ENCODE data around the gene SLC26A5.
"Not testable (repeated sequence)": the region's sequence is repeated elsewhere in the genome, so short reads cannot be mapped to it uniquely, and the experiment has no call there.

SLC26A5 gene

DNA sequence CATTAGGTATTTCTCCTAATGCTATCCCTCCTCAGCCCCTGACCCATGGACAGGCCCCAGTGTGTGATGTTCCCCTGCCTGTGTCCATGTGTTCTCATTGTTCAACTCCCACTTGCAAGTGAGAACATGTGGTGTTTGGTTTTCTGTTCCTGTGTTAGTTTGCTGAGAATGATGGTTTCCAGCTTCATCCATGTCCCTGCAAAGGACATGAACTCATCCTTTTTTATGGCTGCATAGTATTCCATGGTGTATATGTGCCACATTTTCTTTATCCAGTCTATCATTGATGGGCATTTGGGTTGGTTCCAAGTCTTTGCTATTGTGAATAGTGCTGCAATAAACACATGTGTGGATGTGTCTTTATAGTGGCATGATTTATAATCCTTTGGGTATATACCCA lies 46.3 kb downstream of the SLC26A5 start:
- not testable (repeated sequence) for DNase-seq (ENCODE audit: low read depth)

DNA sequence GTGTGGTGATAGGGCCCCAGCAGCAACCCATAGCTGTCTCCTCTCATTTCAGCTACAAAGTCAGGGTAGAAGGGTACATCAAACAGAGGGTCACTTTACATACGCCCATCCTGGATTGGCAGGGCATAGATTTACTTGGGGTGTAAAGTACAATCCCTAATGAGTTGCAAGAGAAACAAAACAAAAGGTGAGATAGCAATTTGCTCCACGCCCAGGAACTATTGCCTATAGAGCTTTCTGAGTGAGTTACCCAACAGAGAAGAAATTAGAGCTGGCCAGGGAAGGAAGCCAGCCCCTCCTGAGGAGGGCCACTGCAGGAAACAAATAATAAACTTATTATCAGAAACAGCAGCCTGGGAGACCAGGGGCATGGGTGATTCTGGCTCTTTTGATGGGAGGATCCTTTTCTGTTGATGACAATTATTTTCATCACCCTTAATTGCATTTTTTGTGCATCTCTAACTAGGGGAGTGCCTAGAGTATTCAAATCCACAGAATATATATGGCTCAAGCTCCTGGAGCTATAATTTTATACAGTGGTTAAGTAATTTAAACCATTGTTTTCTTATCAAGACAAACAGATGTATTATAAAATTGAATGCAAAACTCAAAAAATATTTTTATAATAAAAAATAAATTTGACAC lies 47.4 kb downstream of the SLC26A5 start:
- no peak for DNase-seq (ENCODE audit: low read depth)

DNA sequence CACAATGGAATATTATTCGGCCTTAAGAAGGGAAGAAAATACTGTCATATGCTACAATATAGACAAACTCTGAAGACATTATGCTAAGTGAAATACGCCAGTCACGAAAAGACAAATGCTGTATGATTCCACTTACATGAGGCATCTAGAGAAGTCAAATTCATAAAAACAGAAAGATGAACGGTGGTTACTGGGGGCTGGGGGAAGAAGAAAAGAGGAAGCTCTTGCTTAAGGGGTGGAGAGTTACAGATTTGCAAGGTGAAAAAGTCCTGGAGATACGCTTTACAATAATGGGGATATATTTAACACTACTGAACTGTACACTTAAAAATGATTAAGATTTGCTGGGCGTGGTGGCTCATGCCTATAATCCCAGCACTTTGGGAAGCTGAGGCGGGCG lies 49.5 kb downstream of the SLC26A5 start:
- no peak for DNase-seq (ENCODE audit: low read depth)

DNA sequence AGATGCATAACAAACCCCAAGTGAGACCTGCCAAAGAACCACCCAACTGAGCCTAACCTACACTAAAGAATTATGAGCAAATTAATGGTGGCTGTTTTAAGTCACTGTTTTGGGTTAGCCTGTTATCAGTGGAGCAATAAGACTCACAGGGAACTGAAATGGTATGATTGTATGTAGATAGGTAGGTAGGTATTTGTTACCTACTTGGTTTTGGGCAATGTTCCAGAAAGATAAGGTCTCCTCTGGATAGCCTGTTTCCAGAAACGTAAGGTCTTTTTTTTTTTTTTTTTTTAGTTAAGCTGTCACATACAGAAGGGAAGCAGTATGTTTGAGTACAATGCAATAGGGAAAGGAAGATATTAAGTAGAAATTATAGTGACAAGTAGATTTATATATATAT lies 50.9 kb downstream of the SLC26A5 start:
- no peak for DNase-seq (ENCODE audit: low read depth)

DNA sequence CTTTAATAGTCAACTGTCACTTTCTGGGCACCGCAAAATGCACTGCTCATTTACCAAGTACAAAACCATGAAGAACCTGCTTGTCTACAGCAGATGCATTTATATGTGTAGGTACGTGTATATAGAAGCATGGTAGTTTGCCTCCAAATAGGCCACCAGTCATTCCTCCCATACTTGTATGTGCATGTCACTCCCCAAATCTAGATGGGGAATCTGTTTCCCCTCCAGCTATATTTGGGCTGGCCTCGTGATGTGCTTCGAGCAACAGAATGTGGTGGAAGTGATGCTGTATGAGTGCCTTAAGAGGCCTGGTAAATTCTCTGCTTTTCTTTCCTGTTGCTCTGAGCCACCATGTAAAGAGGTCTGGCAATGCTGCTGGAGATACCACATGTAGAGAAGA lies 51.4 kb downstream of the SLC26A5 start:
- no peak for DNase-seq (ENCODE audit: low read depth)

DNA sequence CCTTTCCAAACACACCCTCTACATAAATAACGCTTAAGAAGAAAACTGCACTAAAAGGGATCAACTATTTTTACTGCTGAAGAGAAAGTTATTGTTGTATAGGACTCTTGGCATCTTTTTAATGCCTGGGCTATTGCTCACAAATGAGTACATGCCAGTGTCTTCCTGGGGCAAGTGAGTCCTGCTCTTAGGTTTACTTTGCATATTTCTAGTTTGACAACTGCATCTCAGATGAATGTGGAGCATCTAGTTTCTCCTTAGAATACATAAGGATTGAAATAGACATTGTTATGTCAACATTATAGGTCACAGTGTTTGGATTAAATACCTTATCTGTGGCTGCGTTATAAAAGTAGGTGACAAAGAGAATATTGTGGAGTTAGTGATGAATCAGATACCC lies 54.0 kb downstream of the SLC26A5 start:
- DNase-seq (ENCODE audit: low read depth): no peak

DNA sequence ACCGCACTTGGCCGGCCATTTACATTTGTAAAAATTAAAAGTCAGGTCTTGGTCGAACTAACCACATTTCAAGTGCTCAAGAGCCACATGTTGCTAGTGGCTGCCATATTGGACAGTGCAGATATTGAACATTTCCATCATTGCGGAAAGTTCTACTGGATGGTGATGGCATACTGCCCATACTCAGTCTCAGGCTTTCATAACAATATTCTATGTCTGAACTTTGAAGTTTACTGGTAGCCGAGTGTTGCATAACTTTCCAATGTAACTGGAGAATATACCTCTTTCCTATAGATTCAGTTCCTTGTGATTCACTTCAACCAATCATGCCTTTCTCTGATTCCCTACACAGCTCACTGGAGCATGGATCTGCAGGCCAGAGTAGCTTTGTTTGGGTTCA lies 54.9 kb downstream of the SLC26A5 start:
- DNase-seq (ENCODE audit: low read depth): no peak

DNA sequence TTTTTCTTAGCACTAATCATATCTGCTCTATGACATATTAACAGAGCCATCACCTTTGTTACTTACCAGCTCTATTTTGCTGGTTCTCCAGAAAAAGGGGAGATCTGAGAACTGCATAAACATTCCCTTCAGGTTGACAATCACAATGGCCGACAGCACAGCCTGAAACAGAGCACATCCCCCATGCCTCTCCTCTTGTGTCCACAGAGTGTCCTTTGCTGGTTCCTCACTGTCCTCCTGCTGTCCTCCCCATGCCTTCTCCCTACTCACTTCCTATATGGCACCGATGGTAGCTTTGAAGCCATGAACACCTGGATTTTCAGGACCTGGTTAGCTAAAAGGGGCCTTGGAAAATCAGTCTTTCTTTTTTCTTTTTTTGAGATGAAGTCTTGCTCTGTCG lies 56.7 kb downstream of the SLC26A5 start:
- DNase-seq (ENCODE audit: low read depth): no peak

DNA sequence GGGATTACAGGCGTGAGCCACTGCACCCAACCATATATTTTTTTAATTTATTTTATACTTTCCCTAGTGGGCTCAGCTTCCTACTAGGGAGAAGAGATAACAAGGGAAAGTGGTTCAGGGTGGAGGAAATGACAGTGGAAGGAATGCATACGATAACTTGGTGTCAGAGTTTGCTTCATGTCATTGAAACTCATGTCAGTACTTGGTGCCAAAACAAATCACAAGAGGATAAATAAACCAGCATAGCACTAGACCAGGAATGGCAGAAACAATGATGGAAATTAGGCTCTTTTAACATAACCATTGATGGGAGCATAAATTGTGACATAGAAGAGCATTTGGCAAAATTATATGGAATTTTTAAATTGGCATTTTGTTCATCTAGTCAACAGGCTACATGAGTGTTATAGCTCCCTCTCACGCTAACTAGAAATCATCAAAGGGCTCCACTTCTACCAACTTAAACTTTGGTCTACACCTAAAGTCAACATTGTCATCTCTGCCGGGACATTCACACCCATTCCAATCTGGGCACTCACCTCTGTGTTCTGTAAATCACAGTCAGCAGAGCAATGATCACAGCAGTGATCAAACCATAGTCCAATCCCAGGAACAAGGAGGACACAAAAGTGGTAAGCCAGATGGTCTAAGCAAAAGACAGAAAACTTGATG lies 57.4 kb downstream of the SLC26A5 start:
- no peak for DNase-seq (ENCODE audit: low read depth)

DNA sequence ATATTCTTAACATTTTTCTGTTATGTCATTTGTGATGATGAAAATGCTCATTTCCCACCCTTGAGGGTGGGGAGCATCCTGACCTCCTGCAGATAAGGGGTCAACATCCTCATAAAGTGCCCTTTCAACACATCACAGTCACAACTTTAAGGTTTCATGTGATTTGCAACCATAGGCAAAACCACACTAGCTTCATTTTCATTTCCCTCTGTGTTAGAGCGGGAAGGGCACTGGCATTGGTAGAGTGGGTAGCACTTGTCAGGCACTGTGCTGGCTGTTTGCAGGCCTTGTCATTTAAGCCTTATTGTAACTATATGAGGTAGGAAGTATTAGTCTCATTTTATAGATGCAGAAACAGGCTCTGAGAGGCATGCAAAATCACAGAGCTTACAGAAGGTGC lies 58.8 kb downstream of the SLC26A5 start:
- no peak for DNase-seq (ENCODE audit: low read depth)

DNA sequence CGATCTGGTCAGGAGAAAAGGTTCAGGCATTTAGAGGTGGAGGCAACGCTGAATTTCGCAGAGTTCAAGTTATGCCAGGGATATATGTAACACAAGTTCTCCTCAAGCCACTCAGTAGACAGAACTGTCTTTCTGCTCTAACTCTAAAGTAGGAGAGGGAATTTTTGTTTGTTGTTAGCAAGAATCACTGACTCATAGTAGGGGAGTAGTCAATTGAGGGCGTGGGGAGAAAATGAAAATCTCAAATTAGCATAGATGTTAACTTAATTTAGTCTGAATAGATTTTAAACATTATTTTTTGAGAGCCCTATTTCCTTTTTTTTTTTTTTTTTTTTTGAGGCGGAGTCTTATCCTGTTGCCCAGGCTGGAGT lies 64.0 kb downstream of the SLC26A5 start:
- no peak for DNase-seq (ENCODE audit: low read depth)

DNA sequence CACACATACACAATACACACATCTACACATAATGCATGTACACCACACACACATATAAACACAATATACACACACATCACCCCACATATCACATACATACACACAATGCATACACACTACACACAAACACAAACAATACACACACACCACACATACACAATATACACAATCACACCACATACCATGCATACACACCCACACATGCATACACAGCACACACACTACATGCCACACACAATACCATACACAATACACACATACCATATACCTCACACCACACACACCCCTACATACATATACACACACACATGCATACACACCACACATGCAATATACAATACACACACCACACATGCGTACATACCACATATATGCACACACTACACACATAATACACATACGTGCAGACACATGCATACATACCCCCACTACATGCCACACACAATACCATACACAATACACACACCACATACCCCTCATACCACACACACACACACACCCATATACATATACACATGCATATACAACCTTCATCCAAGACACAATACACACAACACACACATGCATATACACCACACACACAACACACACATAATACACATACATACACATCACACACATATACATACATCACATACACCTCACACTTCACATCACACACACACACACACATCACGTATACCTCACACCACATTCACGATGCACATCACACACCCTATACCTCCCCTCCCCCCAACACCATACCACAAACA lies 64.6 kb downstream of the SLC26A5 start:
- DNase-seq (ENCODE audit: low read depth): no peak

DNA sequence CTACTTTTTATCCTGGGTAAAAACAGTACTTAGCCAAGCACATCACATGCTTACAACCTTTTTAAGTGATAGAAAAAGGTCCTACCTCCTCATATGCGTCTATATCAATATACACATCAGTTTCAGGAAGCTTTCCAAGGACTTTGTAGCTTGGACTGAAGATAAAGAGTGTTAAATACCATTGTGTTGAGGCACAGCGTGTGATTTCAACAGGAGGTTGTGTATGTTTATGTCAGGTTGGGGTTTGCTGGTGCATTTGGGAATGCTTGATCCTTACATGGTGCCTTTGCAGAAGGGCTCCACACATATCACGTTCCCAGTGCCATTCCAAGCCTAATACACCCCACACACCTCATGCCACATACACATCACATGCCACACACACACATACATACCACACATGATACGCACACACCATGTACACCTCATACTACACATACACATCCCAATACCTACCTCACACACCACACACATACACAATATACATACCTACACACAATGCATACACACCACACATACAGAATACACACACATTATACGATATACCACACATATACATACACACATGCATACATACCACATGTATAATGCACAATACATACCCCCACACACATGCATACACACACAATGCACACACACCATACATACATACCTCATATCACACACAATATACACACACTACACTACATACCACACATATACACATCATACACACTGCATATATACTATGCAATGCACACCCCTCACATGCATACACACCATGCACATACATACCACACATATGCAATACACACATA lies 65.4 kb downstream of the SLC26A5 start:
- no peak for DNase-seq (ENCODE audit: low read depth)

DNA sequence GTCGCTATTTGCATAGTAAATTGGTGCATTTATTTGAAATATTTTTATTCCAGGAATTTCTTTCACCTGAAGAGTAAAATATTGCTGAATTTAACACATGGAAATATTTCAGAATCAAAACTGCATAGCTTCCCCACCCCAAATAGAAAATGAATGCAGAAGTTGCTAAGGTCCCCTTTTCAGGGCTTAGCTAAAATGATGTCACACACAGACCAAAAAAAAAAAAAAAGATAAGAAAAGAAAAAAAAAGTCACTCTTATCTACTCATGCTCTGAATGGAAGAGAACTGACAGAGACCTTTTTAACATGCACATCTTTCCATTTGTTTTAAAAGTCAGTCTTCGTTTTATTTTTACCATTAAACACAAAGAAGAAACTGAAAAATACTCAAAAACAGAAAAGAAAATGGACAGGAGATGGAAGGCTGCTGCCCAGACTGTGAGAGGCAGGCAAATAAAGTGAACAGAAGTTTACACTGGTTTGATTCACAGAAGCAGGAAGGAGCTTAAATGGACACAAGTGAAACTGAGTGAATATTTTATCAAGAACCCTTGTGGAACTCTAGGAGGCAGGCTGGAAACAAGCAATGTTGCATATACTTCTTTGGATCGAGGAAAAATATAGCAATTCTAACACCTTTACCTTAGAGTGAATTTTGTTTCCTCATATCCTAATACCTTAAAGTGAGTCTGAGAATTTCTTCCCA lies 66.6 kb downstream of the SLC26A5 start:
- no peak for DNase-seq (ENCODE audit: low read depth)

DNA sequence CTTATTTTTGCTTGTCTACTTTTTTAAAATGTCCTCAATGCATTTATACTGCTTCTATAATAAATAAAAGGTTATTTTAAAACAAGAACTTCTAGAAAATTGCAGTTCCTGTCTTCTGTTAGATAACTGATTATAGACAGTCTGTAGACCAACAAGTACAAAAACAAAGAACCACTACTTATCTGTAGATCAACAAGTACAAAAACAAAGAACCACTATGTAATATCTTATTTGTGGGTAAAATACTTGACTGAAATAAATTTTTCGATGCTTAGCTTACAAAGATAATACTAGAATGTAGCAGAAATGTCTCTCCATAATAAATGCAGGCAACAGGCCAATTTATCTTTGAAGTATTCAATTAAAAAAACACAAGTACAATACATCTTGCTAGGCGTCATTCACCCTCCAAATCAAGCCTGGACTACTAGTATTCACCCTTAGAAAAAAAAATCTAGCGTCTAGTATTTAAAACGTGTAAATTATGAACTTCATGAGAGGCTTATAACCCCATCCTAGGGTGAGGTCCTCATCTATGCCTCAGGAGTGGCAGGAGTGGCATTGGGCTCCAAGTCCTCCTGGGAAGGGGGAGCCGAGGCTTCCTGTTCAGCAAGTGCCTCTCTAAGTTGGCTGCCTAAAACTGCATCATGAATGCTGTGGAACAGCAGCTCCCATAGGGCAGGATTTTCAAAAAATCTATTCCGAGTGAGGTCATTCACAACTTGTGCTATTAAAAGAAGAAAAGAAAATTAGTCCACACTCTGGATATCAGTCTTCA lies 72.0 kb downstream of the SLC26A5 start:
- no peak for DNase-seq (ENCODE audit: low read depth)

DNA sequence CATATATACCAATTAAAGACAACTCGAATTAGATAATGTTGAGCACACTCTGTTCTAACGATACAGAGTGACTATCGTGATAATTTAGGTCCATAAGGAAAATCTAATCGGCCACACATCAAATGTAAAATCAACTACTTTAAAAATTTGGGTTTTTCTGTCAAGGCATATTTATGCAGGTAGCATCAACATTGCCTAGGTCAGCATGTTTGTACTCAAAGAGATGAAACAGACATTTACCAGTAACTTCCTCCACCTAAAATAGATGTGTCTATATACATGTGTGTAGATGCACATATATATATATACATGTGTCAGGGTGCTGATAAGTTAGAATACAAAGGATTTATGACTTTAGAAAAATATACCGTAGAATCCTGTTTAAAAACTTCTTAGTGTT lies 76.6 kb downstream of the SLC26A5 start:
- no peak for DNase-seq (ENCODE audit: low read depth)

DNA sequence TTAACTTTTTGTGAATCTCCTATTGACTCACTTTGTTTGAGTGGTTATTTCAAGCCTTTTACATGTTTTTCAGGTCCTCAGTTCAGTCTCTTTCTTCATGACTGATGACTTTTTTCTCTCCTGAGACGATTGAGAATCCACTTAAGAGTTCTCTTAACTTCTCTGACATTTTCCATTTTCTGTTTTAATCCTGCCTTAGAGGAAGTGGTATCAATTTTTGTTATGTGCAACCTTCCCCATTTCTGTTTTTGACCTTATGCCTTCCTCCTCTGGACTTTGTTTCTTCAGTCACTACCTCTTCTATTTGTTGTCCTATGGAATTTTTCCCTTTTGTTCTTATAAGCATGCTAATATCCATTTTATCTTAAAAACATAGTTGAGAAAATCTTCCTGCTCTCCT lies 96.2 kb downstream of the SLC26A5 start:
- DNase-seq (ENCODE audit: low read depth): no peak

DNA sequence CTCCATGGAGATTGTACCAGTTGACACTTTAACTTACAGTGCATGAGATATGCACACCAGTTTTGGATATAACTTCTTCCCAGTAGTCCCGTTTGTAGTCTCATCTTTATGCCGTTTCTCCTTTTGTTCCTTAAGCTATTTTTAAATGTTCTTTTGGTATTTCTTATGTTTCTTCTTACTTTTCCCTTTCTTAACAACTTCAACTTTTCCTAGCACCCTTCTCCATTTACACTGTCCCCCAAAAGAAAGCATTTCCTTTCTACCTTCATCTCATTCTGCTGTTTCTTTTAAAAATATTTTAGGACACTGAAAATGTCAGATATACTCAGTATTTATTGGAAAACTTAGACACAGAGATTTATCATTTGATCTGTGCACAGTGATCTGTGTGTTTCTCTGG lies 97.0 kb downstream of the SLC26A5 start:
- DNase-seq (ENCODE audit: low read depth): no peak

DNA sequence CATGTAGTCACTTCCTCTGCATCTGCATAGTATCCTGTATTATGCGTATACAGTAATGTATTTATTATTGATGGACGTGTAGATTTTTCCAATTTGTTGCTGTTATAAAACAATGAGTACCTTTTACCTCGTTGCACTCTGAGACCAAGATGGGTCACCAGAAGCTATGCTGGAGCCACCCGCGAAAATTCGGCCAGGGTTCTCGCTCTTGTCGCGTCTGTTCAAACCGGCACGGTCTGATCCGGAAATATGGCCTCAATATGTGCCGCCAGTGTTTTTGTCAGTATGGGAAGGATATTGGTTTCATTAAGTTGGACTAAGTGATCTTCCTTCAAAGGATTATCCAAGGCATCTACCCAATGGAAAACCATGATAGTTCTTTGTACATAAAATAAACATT lies 97.6 kb downstream of the SLC26A5 start:
- DNase-seq (ENCODE audit: low read depth): no peak

DNA sequence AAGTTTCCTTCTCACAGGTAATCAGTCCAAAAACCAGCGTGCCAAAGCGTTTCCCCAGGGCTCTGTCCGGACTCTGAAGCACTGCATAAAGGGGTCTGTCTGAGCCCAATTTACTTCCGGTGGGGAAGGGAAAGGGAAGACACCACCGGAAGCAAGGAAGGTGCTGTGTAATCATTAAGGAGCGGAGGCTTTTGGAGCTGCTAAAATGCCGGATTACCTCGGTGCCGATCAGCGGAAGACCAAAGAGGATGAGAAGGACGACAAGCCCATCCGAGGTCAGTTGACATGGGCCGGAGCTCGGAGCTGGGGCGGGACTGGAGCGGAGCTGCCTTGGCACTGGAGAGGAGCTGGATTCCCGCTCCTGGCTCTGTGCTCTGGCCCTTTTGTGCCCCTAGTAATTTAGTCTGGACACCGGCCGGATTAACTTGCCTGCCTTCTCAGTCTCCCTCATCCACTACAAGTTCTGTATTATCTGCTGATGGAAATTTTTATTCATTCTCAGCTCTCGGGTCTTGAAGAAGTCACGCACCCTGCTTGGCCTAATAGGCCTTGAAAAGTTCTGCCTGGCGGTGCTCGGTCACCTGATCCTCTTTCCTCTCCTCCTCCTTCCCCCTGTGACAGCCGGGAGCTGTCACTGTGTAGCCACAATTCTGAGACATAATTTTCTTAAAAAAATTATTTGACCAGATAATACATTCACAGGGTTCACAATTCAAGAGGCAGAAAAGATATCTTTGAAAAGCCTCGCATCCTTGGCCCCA lies 98.3 kb downstream of the SLC26A5 start, which contains the start of gene PSMC2:
PSMC2 (plus strand) TSS at position 137 of the 761 bp plus-strand sequence; CDS start at position 206, 69 bp downstream.
- peak; percentile 94 for DNase-seq (ENCODE audit: low read depth)
